Measurements from ENCODE around the gene MTR.

The MTR gene

GRCh38 chr1:236795035-236795756 is at the start of gene MTR:
Gene MTR, plus strand, starts transcription at chr1:236795292. Its CDS starts 412 bp downstream, at chr1:236795704.
- H3K4me3 ChIP-seq (ENCODE audit: control insufficient read depth, low read depth, low read length): peak within 1 kb of the TSS; percentile 87
- no peak for TF ChIP-seq CTCF (IDR thresholded peaks at IDR 0.05; ENCODE audit: control insufficient read depth, insufficient read depth, low read depth, low read length, missing control alignments)
- DNase-seq (ENCODE audit: low read depth): peak; percentile 88

GRCh38 chr1:236746785-236747184 is 48.3 kb upstream of the MTR start:
- no peak overlapping the region for H3K4me3 ChIP-seq (ENCODE audit: control insufficient read depth, low read depth, low read length)
- no peak for TF ChIP-seq CTCF (IDR thresholded peaks at IDR 0.05; ENCODE audit: control insufficient read depth, insufficient read depth, low read depth, low read length, missing control alignments)
- DNase-seq (ENCODE audit: low read depth): no peak

- no peak for TF ChIP-seq CTCF (IDR thresholded peaks at IDR 0.05; ENCODE audit: control insufficient read depth, insufficient read depth, low read depth, low read length, missing control alignments)
- no peak overlapping the region for H3K4me3 ChIP-seq (ENCODE audit: control insufficient read depth, low read depth, low read length)
- DNase-seq (ENCODE audit: low read depth): no peak
Measured at GRCh38 chr1:236747311-236747985, 47.6 kb upstream of the MTR start.

- TF ChIP-seq CTCF (IDR thresholded peaks at IDR 0.05; ENCODE audit: control insufficient read depth, insufficient read depth, low read depth, low read length, missing control alignments): peak; percentile 10
- H3K4me3 ChIP-seq (ENCODE audit: control insufficient read depth, low read depth, low read length): no peak overlapping the region
- DNase-seq (ENCODE audit: low read depth): no peak
Measured at GRCh38 chr1:236748268-236748870, 46.7 kb upstream of the MTR start.

GRCh38 chr1:236750928-236751327 is 44.2 kb upstream of the MTR start:
- DNase-seq (ENCODE audit: low read depth): no peak
- H3K4me3 ChIP-seq (ENCODE audit: control insufficient read depth, low read depth, low read length): no peak overlapping the region
- no peak for TF ChIP-seq CTCF (IDR thresholded peaks at IDR 0.05; ENCODE audit: control insufficient read depth, insufficient read depth, low read depth, low read length, missing control alignments)

GRCh38 chr1:236751385-236751784 is 43.7 kb upstream of the MTR start:
- DNase-seq (ENCODE audit: low read depth): no peak
- TF ChIP-seq CTCF (IDR thresholded peaks at IDR 0.05; ENCODE audit: control insufficient read depth, insufficient read depth, low read depth, low read length, missing control alignments): no peak
- H3K4me3 ChIP-seq (ENCODE audit: control insufficient read depth, low read depth, low read length): no peak overlapping the region
